Osteocyte (in vitro differentiated cells): ENCODE data around the gene SLC30A1. TPM values are rescaled to one million over a fixed set of nuclear protein-coding genes. Genes with fewer than 3 reads are reported as not detected.

Experiments used
- DNase-seq: peaks from one replicate; pipeline ENCODE4 v3.0.0; 2021; ENCODE audit warnings: mixed read lengths; ENCODE audit not compliant: unreplicated experiment; ENCODE audit errors: extremely low spot score
- H3K27ac Mint-ChIP-seq: one replicate; pipeline ENCODE4 v1.8.0; 2021; ENCODE audit warnings: mild to moderate bottlenecking, mixed read lengths; ENCODE audit not compliant: unreplicated experiment
- H3K27me3 Mint-ChIP-seq: one replicate; pipeline ENCODE4 v1.8.0; 2021; ENCODE audit warnings: mixed read lengths; ENCODE audit not compliant: unreplicated experiment
- H3K36me3 Mint-ChIP-seq: one replicate; pipeline ENCODE4 v1.8.0; 2021; ENCODE audit warnings: mixed read lengths; ENCODE audit not compliant: unreplicated experiment
- H3K4me1 Mint-ChIP-seq: one replicate; pipeline ENCODE4 v1.8.0; 2021; ENCODE audit warnings: mixed read lengths; ENCODE audit not compliant: unreplicated experiment
- H3K4me3 Mint-ChIP-seq: one replicate; pipeline ENCODE4 v1.8.0; 2021; ENCODE audit warnings: mild to moderate bottlenecking, moderate library complexity, mixed read lengths; ENCODE audit not compliant: unreplicated experiment
- H3K9me3 Mint-ChIP-seq: one replicate; pipeline ENCODE4 v1.8.0; 2021; ENCODE audit warnings: mixed read lengths; ENCODE audit not compliant: unreplicated experiment
- total RNA-seq: library from RNA; stranded (reverse); gene quantifications from 2 replicates; pipeline ENCODE4 v1.2.1, GENCODE V29; 2021
- TF ChIP-seq, protein P1 (sequence below): fragments of 200-600 bp; sonication (generic); IDR thresholded peaks from 2 replicates; pipeline ENCODE4 v1.5.0; 2021; ENCODE audit warnings: antibody characterized with exemption, mild to moderate bottlenecking, moderate library complexity

The SLC30A1 gene
- total RNA-seq, 1 donor from 2014 or later = 12.1 TPM

DNA sequence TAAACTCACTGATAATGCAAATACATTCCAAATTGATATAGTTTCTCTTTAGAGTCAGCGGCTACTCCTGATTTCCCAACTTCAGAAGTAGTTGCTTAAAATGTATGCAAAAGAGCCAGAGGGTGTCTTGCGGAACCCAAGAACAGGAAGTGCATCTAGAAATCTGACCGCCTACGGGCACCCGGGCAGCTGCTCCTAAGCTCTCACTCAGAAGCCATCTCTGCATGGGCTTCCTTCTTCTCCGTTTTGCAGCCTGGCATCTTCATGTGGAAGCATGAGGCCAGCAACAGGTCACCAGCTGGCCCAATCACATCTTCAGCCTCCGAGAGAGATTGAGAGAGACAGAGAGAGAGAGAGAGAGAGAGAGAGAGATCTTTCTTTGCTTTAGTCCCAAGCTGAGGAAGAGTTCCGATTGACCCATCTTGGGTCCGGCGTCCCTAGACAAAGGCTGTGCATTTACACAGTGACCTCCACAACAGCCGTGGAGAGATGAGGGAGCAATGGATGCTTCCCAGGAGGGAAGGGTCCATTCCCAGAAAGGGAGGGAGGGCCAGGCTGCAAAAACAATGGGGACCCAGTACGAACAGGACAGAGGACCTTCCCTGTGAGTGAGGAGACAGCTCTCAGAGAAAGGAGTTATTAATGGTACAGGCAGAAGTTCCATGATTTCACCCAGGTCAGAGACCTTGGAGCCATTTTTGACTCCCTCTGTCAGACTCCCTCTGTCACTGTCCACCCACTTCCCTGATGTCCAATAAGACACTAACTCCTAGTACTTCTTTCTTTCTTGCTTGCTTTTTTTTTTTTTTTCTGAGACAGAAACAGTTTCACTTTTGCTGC is 28.2 kb upstream of the SLC30A1 start:
- no peak for DNase-seq
- H3K4me3 Mint-ChIP-seq = no peak overlapping the region
- no peaks in the 10 kb centered on the region for H3K9me3 Mint-ChIP-seq
- H3K27ac Mint-ChIP-seq = peak overlapping the region; percentile 58
- peaks cover 31% of the 10 kb centered on the region for H3K4me1 Mint-ChIP-seq
- no peaks in the 10 kb centered on the region for H3K36me3 Mint-ChIP-seq
- H3K27me3 Mint-ChIP-seq = no peaks in the 10 kb centered on the region
- TF ChIP-seq, protein P1, sequence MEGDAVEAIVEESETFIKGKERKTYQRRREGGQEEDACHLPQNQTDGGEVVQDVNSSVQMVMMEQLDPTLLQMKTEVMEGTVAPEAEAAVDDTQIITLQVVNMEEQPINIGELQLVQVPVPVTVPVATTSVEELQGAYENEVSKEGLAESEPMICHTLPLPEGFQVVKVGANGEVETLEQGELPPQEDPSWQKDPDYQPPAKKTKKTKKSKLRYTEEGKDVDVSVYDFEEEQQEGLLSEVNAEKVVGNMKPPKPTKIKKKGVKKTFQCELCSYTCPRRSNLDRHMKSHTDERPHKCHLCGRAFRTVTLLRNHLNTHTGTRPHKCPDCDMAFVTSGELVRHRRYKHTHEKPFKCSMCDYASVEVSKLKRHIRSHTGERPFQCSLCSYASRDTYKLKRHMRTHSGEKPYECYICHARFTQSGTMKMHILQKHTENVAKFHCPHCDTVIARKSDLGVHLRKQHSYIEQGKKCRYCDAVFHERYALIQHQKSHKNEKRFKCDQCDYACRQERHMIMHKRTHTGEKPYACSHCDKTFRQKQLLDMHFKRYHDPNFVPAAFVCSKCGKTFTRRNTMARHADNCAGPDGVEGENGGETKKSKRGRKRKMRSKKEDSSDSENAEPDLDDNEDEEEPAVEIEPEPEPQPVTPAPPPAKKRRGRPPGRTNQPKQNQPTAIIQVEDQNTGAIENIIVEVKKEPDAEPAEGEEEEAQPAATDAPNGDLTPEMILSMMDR = no peak

- TF ChIP-seq, protein P1 = no peak
- H3K4me3 Mint-ChIP-seq = no peak overlapping the region
- no peak overlapping the region for H3K27ac Mint-ChIP-seq
- H3K9me3 Mint-ChIP-seq = no peaks in the 10 kb centered on the region
- no peak for DNase-seq
- H3K27me3 Mint-ChIP-seq = no peaks in the 10 kb centered on the region
- no peaks in the 10 kb centered on the region for H3K36me3 Mint-ChIP-seq
- H3K4me1 Mint-ChIP-seq = peaks cover 31% of the 10 kb centered on the region
Observed at GRCh38 chr1:211606332-211606913, 27.5 kb upstream of the SLC30A1 start.

GRCh38 chr1:211605603-211606331 is 26.8 kb upstream of the SLC30A1 start:
- H3K4me1 Mint-ChIP-seq = peaks cover 31% of the 10 kb centered on the region
- H3K36me3 Mint-ChIP-seq = no peaks in the 10 kb centered on the region
- H3K9me3 Mint-ChIP-seq = no peaks in the 10 kb centered on the region
- TF ChIP-seq, protein P1 = no peak
- no peaks in the 10 kb centered on the region for H3K27me3 Mint-ChIP-seq
- H3K27ac Mint-ChIP-seq = no peak overlapping the region
- H3K4me3 Mint-ChIP-seq = no peak overlapping the region
- DNase-seq = no peak

- TF ChIP-seq, protein P1 = no peak
- Mint-ChIP-seq H3K4me3 (no peak overlapping the region), H3K27me3 (no peaks in the 10 kb centered on the region), H3K36me3 (no peaks in the 10 kb centered on the region), H3K9me3 (no peaks in the 10 kb centered on the region), H3K4me1 (peaks cover 31% of the 10 kb centered on the region), H3K27ac (no peak overlapping the region)
- no peak for DNase-seq
Observed at GRCh38 chr1:211605034-211605433, 26.1 kb upstream of the SLC30A1 start.

- Mint-ChIP-seq H3K27me3 (no peaks in the 10 kb centered on the region), H3K9me3 (no peaks in the 10 kb centered on the region), H3K4me3 (no peak overlapping the region), H3K27ac (no peak overlapping the region), H3K4me1 (peaks cover 27% of the 10 kb centered on the region), H3K36me3 (no peaks in the 10 kb centered on the region)
- no peak for DNase-seq
- TF ChIP-seq, protein P1 = no peak
Observed at GRCh38 chr1:211604548-211604947, 25.6 kb upstream of the SLC30A1 start.
